ENCODE measurements around the gene ONECUT1. TPM values are rescaled to one million over a fixed set of nuclear protein-coding genes. Genes with fewer than 3 reads are reported as not detected.
"Not testable (repeated sequence)": the region's sequence is repeated elsewhere in the genome, so short reads cannot be mapped to it uniquely, and the experiment has no call there.

The ONECUT1 gene
- total and polyA plus RNA-seq, 10 donors = not detected

GRCh38 chr15:52819253-52819652 lies 29.1 kb upstream of the ONECUT1 start:
- no peak for DNase-seq
- intact Hi-C loops (cut with DNase I; ENCODE audit: low total_unique reads) = no loop called here
- Histone ChIP-seq H3K36me3 (no peaks in the 10 kb centered on the region), H3K27me3 (replicated peaks in 1 of 7) (peaks cover 0 to 64% (median 9%) of the 10 kb centered on the region in 7 donors), H3K4me3 (no peak overlapping the region), H3K27ac (no peak overlapping the region), H3K9me3 (peaks cover 0 to 16% (median 7%) of the 10 kb centered on the region in 8 donors), H3K4me1 (no peaks in the 10 kb centered on the region)
- 78 to 90% (median 82%) methylated on average over 4 of the region's 4 CpGs for WGBS, 5 donors
- TF ChIP-seq POLR2A (IDR thresholded peaks at IDR 0.05) (no peak), POLR2AphosphoS5 (IDR thresholded peaks at IDR 0.05) (no peak), CTCF (IDR thresholded peaks at IDR 0.05 in 8 of 11, conservative IDR thresholded peaks at IDR 0.05 in 3 of 11) (no peak)

- WGBS, 5 donors = 29 to 80% (median 63%) methylated on average over 1 of the region's 1 CpG
- not testable (repeated sequence) for H3K4me1 ChIP-seq
- peaks cover 0 to 16% (median 7%) of the 10 kb centered on the region in 8 donors for H3K9me3 ChIP-seq
These were observed 25.8 kb upstream of the ONECUT1 start for GRCh38 chr15:52815899-52816298.

GRCh38 chr15:52808996-52809395 lies 18.9 kb upstream of the ONECUT1 start:
- no peak for DNase-seq
- Histone ChIP-seq H3K9me3 (no peaks in the 10 kb centered on the region), H3K4me1 (peaks cover 18 to 25% (median 24%) of the 10 kb centered on the region in 6 donors), H3K27ac (no peak overlapping the region), H3K27me3 (replicated peaks in 1 of 7) (peaks cover 7 to 95% (median 65%) of the 10 kb centered on the region in 7 donors), H3K4me3 (no peak overlapping the region), H3K36me3 (no peaks in the 10 kb centered on the region)
- 56 to 77% (median 72%) methylated on average over 2 of the region's 2 CpGs for WGBS, 5 donors
- intact Hi-C loops (cut with DNase I; ENCODE audit: low total_unique reads) = no loop called here
- TF ChIP-seq POLR2A (IDR thresholded peaks at IDR 0.05) (no peak), CTCF (IDR thresholded peaks at IDR 0.05 in 8 of 11, conservative IDR thresholded peaks at IDR 0.05 in 3 of 11) (no peak), POLR2AphosphoS5 (IDR thresholded peaks at IDR 0.05) (no peak)

More at GRCh38 chr15:52815899-52816298, 25.8 kb upstream of the ONECUT1 start:
- H3K4me3 ChIP-seq; intact Hi-C loops (cut with DNase I; ENCODE audit: low total_unique reads); H3K36me3 ChIP-seq; H3K27ac ChIP-seq; DNase-seq: not testable (repeated sequence)
- peaks cover 0 to 73% (median 17%) of the 10 kb centered on the region in 7 donors for H3K27me3 ChIP-seq (replicated peaks in 1 of 7)

GRCh38 chr15:52808441-52808840 lies 18.3 kb upstream of the ONECUT1 start:
- Histone ChIP-seq H3K27me3 (replicated peaks in 1 of 7) (peaks cover 7 to 98% (median 69%) of the 10 kb centered on the region in 7 donors), H3K36me3 (no peaks in the 10 kb centered on the region), H3K9me3 (no peaks in the 10 kb centered on the region), H3K4me3 (no peak overlapping the region), H3K27ac (no peak overlapping the region), H3K4me1 (peaks cover 23 to 31% (median 29%) of the 10 kb centered on the region in 6 donors)
- intact Hi-C loops (cut with DNase I; ENCODE audit: low total_unique reads) = no loop called here
- DNase-seq = no peak
- no peak for TF ChIP-seq POLR2AphosphoS5 (IDR thresholded peaks at IDR 0.05)
- TF ChIP-seq POLR2A (IDR thresholded peaks at IDR 0.05) = no peak
- TF ChIP-seq CTCF (IDR thresholded peaks at IDR 0.05 in 8 of 11, conservative IDR thresholded peaks at IDR 0.05 in 3 of 11) = no peak
- WGBS, 5 donors = 41 to 78% (median 57%) methylated on average over 1 of the region's 1 CpG

- Histone ChIP-seq H3K9me3 (peaks cover 0 to 7% (median 0%) of the 10 kb centered on the region in 8 donors), H3K4me3 (peak overlapping the region in 6 of 8 donors; percentile 6 to 67 (median 37)), H3K27ac (no peak overlapping the region), H3K27me3 (replicated peaks in 1 of 7) (peaks cover 13 to 98% (median 90%) of the 10 kb centered on the region in 7 donors), H3K4me1 (peaks cover 23 to 35% (median 32%) of the 10 kb centered on the region in 6 donors), H3K36me3 (no peaks in the 10 kb centered on the region)
- no peak for DNase-seq
- 18 to 31% (median 22%) methylated on average over 9 of the region's 9 CpGs for WGBS, 5 donors
- intact Hi-C loops (cut with DNase I; ENCODE audit: low total_unique reads) = no loop called here
- TF ChIP-seq POLR2A (IDR thresholded peaks at IDR 0.05) = no peak
- TF ChIP-seq POLR2AphosphoS5 (IDR thresholded peaks at IDR 0.05) = no peak
- TF ChIP-seq CTCF (IDR thresholded peaks at IDR 0.05 in 8 of 11, conservative IDR thresholded peaks at IDR 0.05 in 3 of 11) = no peak
These were observed 16.1 kb upstream of the ONECUT1 start for GRCh38 chr15:52806284-52806655.
